Transverse colon (tissue), 3 donors: ENCODE data around the gene IFI27L1.

Experiments used
- CTCF ChIP-seq, 5 experiments: fragments of 200-600 bp in 3 of 5; fragments of 450-650 bp in 2 of 5; sonication (generic) in 3 of 5; IDR thresholded peaks; 1 replicate in 2 of 5; 2 replicates in 3 of 5; pipeline ENCODE4 v1.5.1; 2016 to 2017; ENCODE audit warnings: antibody characterized with exemption in 5 of 5, inconsistent platforms in 3 of 5, mild to moderate bottlenecking in 2 of 5, moderate library complexity in 1 of 5
- POLR2A ChIP-seq: fragments of 450-650 bp; IDR thresholded peaks from one replicate; pipeline ENCODE4 v1.6.1; 2016; ENCODE audit warnings: antibody characterized with exemption, mild to moderate bottlenecking, moderate library complexity

GRCh38 chr14:94126800-94127199 is 45.7 kb downstream of the IFI27L1 start:
- TF ChIP-seq POLR2A: no peak
- no peak for TF ChIP-seq CTCF (IDR thresholded peaks at IDR 0.05)
